GM12878 (cell line): ENCODE data around the gene ANKRD13D. TPM values are rescaled to one million over a fixed set of nuclear protein-coding genes. Genes with fewer than 3 reads are reported as not detected.

Experiments
- ATAC-seq: fragments of 200-7000 bp; cut with Tn5 transposase; 3 replicates; pipeline ENCODE4 v1.9.1; 2020; ENCODE audit warnings: mild to moderate bottlenecking, moderate library complexity
- BruUV-seq: library from RNA; stranded (reverse); fragments of 400-500 nt; replicated peaks from 2 replicates; lab custom pipeline; 2021; lab: Mats Ljungman, UMichigan
- CTCF ChIA-PET: fragments of 300-600 bp; sonication (Branson Sonifier 250); formaldehyde crosslinking; extraction: SDS; loops from one replicate; lab custom pipeline; 2021; ENCODE audit warnings: inconsistent platforms; lab: Yijun Ruan, JAX
- POLR2A ChIA-PET: fragments of 350-600 bp; formaldehyde crosslinking; extraction: SDS; loops from one replicate; lab custom pipeline; 2021; ENCODE audit warnings: inconsistent platforms; lab: Charles Lee
- RAD21 ChIA-PET: fragments of 300-600 bp; sonication (Branson Sonifier 250); formaldehyde crosslinking; loops from one replicate; lab custom pipeline; 2023; ENCODE audit warnings: antibody characterized with exemption; ENCODE audit not compliant: unreplicated experiment; lab: Charles Lee
- SMC1A ChIA-PET: fragments of 300-600 bp; sonication (Branson Sonifier 250); formaldehyde crosslinking; loops from one replicate; lab custom pipeline; 2023; ENCODE audit not compliant: unreplicated experiment, uncharacterized antibody; lab: Charles Lee
- DNase-seq: peaks from one replicate; pipeline ENCODE4 v3.0.0-alpha.2; 2011; ENCODE audit warnings: low read depth, low spot score
- FAIRE-seq: peaks from 3 replicates; lab custom pipeline; 2011; peaks lifted over from hg19 to GRCh38; lab: Jason Lieb, UNC
- H2AFZ ChIP-seq: 2 replicates; pipeline ENCODE4 v1.6.0; 2011; ENCODE audit warnings: low read depth, low read length, control low read depth; ENCODE audit not compliant: control insufficient read depth
- H3K27ac ChIP-seq: 2 replicates; pipeline ENCODE4 v1.5.1; 2011; ENCODE audit warnings: control low read depth; ENCODE audit not compliant: control insufficient read depth, insufficient read depth
- H3K27me3 ChIP-seq, 2 experiments: replicated peaks in 1 of 2; 2 replicates each; pipeline versions ENCODE4 v1.6.0 to v1.6.1; 2011; ENCODE audit warnings: low read length in 1 of 2; ENCODE audit not compliant: control insufficient read depth in 2 of 2, insufficient read depth in 2 of 2
- H3K36me3 ChIP-seq, 2 experiments: 2 replicates each; pipeline ENCODE4 v1.5.1; 2011; ENCODE audit warnings: low read length in 1 of 2; ENCODE audit not compliant: control insufficient read depth in 2 of 2, insufficient read depth in 2 of 2
- H3K4me1 ChIP-seq: 2 replicates; pipeline ENCODE4 v1.6.1; 2011; ENCODE audit warnings: mild to moderate bottlenecking, low read length, moderate library complexity, mixed read lengths; ENCODE audit not compliant: control insufficient read depth, insufficient read depth
- H3K4me2 ChIP-seq: 2 replicates; pipeline ENCODE4 v1.6.0; 2011; ENCODE audit warnings: control low read depth; ENCODE audit not compliant: control insufficient read depth, insufficient read depth
- H3K4me3 ChIP-seq: fragments of 200-600 bp; sonication (generic); 2 replicates; pipeline ENCODE4 v1.5.1; 2016
- H3K79me2 ChIP-seq: 2 replicates; pipeline ENCODE4 v1.6.0; 2011; ENCODE audit warnings: low read length; ENCODE audit not compliant: control insufficient read depth, insufficient read depth
- H3K9ac ChIP-seq: 2 replicates; pipeline ENCODE4 v1.8.0; 2011; ENCODE audit warnings: low read length, control low read depth, mixed read lengths; ENCODE audit not compliant: control insufficient read depth, insufficient read depth
- H3K9me3 ChIP-seq: replicated peaks from 3 replicates; pipeline ENCODE4 v1.5.1; 2011; ENCODE audit warnings: mild to moderate bottlenecking, low read length; ENCODE audit not compliant: control insufficient read depth, insufficient read depth
- H4K20me1 ChIP-seq: 2 replicates; pipeline ENCODE4 v1.6.0; 2011; ENCODE audit not compliant: control insufficient read depth, insufficient read depth
- BMI1 ChIP-seq: fragments of 450-650 bp; IDR thresholded peaks from 2 replicates; pipeline ENCODE4 v1.6.1; 2016; ENCODE audit warnings: mild to moderate bottlenecking, moderate library complexity, borderline replicate concordance
- CTCF ChIP-seq, 3 experiments: IDR thresholded peaks in 2 of 3; conservative IDR thresholded peaks in 1 of 3; 2 replicates each; pipeline ENCODE4 v1.5.1; 2011; ENCODE audit warnings: low read depth in 3 of 3, low read length in 3 of 3, mild to moderate bottlenecking in 3 of 3, control low read depth in 2 of 3, moderate library complexity in 2 of 3, inconsistent platforms in 1 of 3, mixed read lengths in 1 of 3; ENCODE audit not compliant: control insufficient read depth in 2 of 3, insufficient read depth in 1 of 3; ENCODE audit errors: extremely low read depth in 1 of 3
- IKZF1 ChIP-seq: fragments of 450-650 bp; conservative IDR thresholded peaks from 2 replicates; pipeline ENCODE4 v1.6.1; 2017; ENCODE audit warnings: antibody characterized with exemption, mild to moderate bottlenecking
- LARP7 ChIP-seq: fragments of 450-650 bp; IDR thresholded peaks from 2 replicates; pipeline ENCODE4 v1.6.1; 2017; ENCODE audit warnings: mild to moderate bottlenecking
- MXI1 ChIP-seq: fragments of 150-350 bp; IDR thresholded peaks from 2 replicates; pipeline ENCODE4 v1.6.1; 2011; ENCODE audit warnings: low read depth, mild to moderate bottlenecking, inconsistent platforms, low read length, improper control_type of control experiment
- POLR2A ChIP-seq: IDR thresholded peaks from 2 replicates; pipeline ENCODE4 v1.6.1; 2011; ENCODE audit warnings: low read depth, mild to moderate bottlenecking, low read length
- RELA ChIP-seq: fragments of 450-650 bp; IDR thresholded peaks from 2 replicates; pipeline ENCODE4 v1.8.0; 2014; ENCODE audit warnings: borderline replicate concordance; ENCODE audit not compliant: partially characterized antibody
- SKIL ChIP-seq: fragments of 450-650 bp; IDR thresholded peaks from 2 replicates; pipeline ENCODE4 v1.6.1; 2017; ENCODE audit warnings: mild to moderate bottlenecking, low read depth, inconsistent platforms; ENCODE audit not compliant: poor library complexity, severe bottlenecking
- TBL1XR1 ChIP-seq: IDR thresholded peaks from 2 replicates; pipeline ENCODE4 v1.6.1; 2012; ENCODE audit warnings: low read depth, low read length, improper control_type of control experiment
- WGBS: methylation state at CpG from one replicate; pipeline ENCODE4 v1.1.6; 2016; ENCODE audit warnings: low lambda C conversion rate; ENCODE audit not compliant: insufficient replicate concordance, insufficient coverage; ENCODE audit errors: missing lambda C conversion rate; 5-methylcytosine and 5-hydroxymethylcytosine counted together
- in situ Hi-C: fragments of 300-500 bp; cut with MboI; formaldehyde crosslinking; loops from 9 replicates; pipeline ENCODE4 v1.14.3; 2018; ENCODE audit warnings: mixed read lengths
- intact Hi-C: fragments of 100-400 bp; cut with micrococcal nuclease; formaldehyde crosslinking; loops from one replicate; pipeline ENCODE4 v1.14.2; 2022; ENCODE audit not compliant: unreplicated experiment
- polyA plus RNA-seq, 11 experiments: library from polyadenylated mRNA; depleted of rRNA in 4 of 11; unstranded in 6 of 11; stranded (reverse) in 5 of 11; fragments of >200 nt; fragmentation: Nextera tagmentation in 4 of 11; fragmentation: Illumina TruSeq in 1 of 11; extraction: Ambion mirVana in 4 of 11; extraction: Trizol in 1 of 11; gene quantifications; 1 replicate in 1 of 11; 2 replicates in 10 of 11; pipeline versions ENCODE4 v1.2.1 to v1.2.3, GENCODE V29; 2011 to 2016; ENCODE audit warnings: inconsistent platforms in 2 of 11, missing spikeins in 2 of 11, low read depth in 1 of 11
- total RNA-seq, 4 experiments: library from RNA; depleted of rRNA in 3 of 4; stranded (reverse); fragments of >200 nt in 3 of 4; fragmentation: Illumina TruSeq in 1 of 4; extraction: Trizol in 1 of 4; gene quantifications; 2 replicates each; pipeline versions ENCODE4 v1.2.1 to v1.2.3, GENCODE V29; 2013 to 2021

Gene ANKRD13D
- total and polyA plus RNA-seq, 10 of the 15 experiments (the other 5 are each of a cell fraction or from before 2014, with no cell fraction given), result 2.0 to 56.2 (median 21.4) TPM

GRCh38 chr11:67285541-67286498, 3.3 kb upstream of the ANKRD13D start:
- in situ Hi-C loops (no loop called here), intact Hi-C loops (no loop called here)
- Histone ChIP-seq H3K9ac (no peak overlapping the region), H3K4me2 (no peak overlapping the region), H3K79me2 (peaks cover 19% of the 10 kb centered on the region), H3K4me1 (peaks cover 26% of the 10 kb centered on the region), H3K4me3 (no peak overlapping the region), H2AFZ (no peak overlapping the region), H3K27ac (no peak overlapping the region), H3K36me3 (peaks cover 17 to 55% of the 10 kb centered on the region in 2 experiments; a peak in 3 of 4 replicates), H3K27me3 (no peaks in the 10 kb centered on the region), H4K20me1 (no peaks in the 10 kb centered on the region), H3K9me3 (no peaks in the 10 kb centered on the region)
- RAD21 ChIA-PET, result no interaction called here
- POLR2A ChIA-PET, result interaction anchor here (3.3 kb wide), 1 partner anchor 8 kb away, joined by 25 read pairs; no protein-coding TSS in a partner anchor
- FAIRE-seq (no peak), DNase-seq (no peak), ATAC-seq (no peak)
- SMC1A ChIA-PET, result interaction anchor here (0.7 to 3.6 kb wide), 2 partner anchors 10 to 15 kb away, joined by 3 to 35 read pairs; no protein-coding TSS in a partner anchor
- 69% methylated on average over 32 of the region's 39 CpGs for whole genome bisulfite sequencing
- TF ChIP-seq POLR2A (0 out of 2 replicates have a peak, but pooled peaks have one; percentile 28), LARP7 (no peak)
- BruUV-seq, result TSS peak; percentile 63
- CTCF ChIA-PET, result no interaction called here

GRCh38 chr11:67286621-67287333, 2.3 kb upstream of the ANKRD13D start:
- Histone ChIP-seq H3K79me2 (peaks cover 19% of the 10 kb centered on the region), H3K4me2 (peak overlapping the region; percentile 94; the same call in 1 of the 2 replicates), H3K27ac (peak overlapping the region; percentile 99; the same call in 1 of the 2 replicates), H3K27me3 (no peaks in the 10 kb centered on the region), H3K9ac (peak overlapping the region; percentile 35; the same call in 1 of the 2 replicates), H3K9me3 (no peaks in the 10 kb centered on the region), H3K4me1 (peaks cover 26% of the 10 kb centered on the region), H2AFZ (no peak overlapping the region), H3K4me3 (no peak overlapping the region), H3K36me3 (peaks cover 14 to 51% of the 10 kb centered on the region in 2 experiments; a peak in 3 of 4 replicates), H4K20me1 (no peaks in the 10 kb centered on the region)
- intact Hi-C loops (no loop called here), in situ Hi-C loops (no loop called here)
- SMC1A ChIA-PET, result interaction anchor here (0.7 to 3.6 kb wide), 2 partner anchors 11 to 16 kb away, joined by 3 to 35 read pairs; no protein-coding TSS in a partner anchor
- FAIRE-seq, result no peak
- BruUV-seq, result no TSS peak
- ATAC-seq, result no peak
- RAD21 ChIA-PET, result interaction anchor here (4.0 kb wide), 1 partner anchor 30 kb away, joined by 28 read pairs; no protein-coding TSS in a partner anchor
- WGBS, result 28% methylated on average over 8 of the region's 8 CpGs
- CTCF ChIA-PET, result interaction anchor here (1.5 to 2.5 kb wide), 2 partner anchors 16 to 19 kb away, joined by 7 to 17 read pairs; partner anchors contain the start of gene GRK2
- DNase-seq, result no peak
- POLR2A ChIA-PET, result interaction anchor here (3.2 to 3.3 kb wide), 2 partner anchors 9 to 18 kb away, joined by 25 to 46 read pairs; partner anchors contain the start of gene GRK2
- TF ChIP-seq BMI1 (no peak), IKZF1 (no peak), MXI1 (no peak), TBL1XR1 (no peak), RELA (no peak), SKIL (no peak), CTCF (IDR thresholded peaks at IDR 0.05 in 2 of 3, conservative IDR thresholded peaks at IDR 0.05 in 1 of 3; ENCODE audit: control insufficient read depth in 2 of 3, extremely low read depth in 1 of 3, insufficient read depth in 1 of 3, low read depth in 3 of 3, low read length in 3 of 3) (0 out of 6 replicates have a peak, but pooled peaks of 1 of the 3 experiments have one; percentile 8)
